Measurements from ENCODE around the gene C17orf78. TPM values are rescaled to one million over a fixed set of nuclear protein-coding genes. Genes with fewer than 3 reads are reported as not detected.
"Not testable (repeated sequence)": the region's sequence is repeated elsewhere in the genome, so short reads cannot be mapped to it uniquely, and the experiment has no call there.

The C17orf78 gene
- not detected in 2 replicates for total RNA-seq

DNA sequence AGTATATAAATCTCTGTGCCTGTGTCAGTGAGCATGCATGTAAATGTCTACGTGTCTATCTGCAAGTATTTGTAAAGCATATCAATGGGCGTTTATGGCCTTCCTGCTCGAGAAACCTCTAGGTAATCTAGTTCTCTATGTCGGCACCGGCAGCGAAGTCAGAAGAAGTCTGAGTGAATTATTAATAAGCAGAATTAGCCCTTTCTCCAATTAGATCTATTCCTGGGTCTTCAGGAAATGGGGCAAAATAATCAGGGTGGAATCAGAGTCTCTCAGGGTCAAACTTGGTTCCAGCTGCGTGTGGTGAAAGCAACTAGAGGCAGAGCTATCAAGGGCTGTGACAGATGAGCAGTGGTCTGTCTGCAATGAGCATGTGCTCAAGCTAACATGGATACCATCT lies at the start of gene C17orf78:
Gene C17orf78, plus strand, starts transcription at position 280 of the 400 bp plus-strand sequence. Its CDS starts 108 bp downstream, at position 388.
- no peak for DNase-seq

DNA sequence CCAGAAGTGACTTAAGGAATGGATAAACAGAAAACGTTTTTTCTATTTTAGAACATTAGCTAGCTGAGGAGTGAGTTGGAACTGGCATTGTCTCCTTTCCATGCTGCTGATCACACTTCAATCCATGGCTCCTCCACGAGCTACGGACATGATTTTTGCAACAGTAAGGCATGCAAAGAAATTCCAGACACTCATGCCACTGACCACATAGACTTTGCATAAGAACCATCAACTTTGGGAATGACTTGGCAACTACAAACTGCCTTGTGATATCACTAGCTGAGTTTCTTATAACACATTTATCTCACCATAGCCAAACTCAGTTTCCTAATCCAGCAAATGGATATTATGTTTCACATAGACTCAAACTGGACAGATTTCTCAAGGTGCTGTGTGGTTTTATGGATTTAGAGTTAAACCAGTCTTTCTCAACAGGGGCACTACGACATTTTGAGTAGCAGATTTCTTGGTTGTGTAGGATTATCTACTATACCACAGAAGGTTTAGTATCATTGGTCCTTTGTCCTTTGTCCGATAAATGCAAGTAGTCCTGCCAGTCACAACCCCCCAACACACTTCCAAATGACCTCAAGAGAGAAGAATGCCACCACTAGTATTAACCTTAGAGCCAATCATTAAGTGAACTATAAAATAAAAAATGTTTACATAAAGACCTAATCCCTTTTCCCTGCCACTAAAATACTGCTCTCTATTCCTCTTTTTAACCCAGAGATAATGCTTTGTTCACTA lies 48.3 kb upstream of the C17orf78 start:
- no peak for DNase-seq

DNA sequence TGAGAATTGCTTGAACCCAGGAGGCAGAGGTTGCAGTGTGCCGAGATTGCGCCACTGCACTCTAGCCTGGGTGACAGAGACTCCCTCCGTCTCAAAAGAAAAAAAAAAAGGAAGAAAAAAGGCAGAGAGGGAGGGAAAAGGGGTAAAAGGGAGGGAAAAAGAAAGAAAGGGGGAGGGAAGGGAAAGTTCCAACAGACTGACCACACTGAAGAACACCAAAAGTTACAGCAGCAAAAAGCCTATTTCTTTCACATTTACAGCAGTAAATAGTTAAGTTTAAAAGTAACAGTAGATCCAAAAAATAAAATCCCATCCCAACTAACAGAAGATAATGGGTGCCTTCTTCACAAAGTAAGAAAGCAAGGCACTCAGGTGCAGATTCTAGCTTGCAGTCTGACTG lies 36.9 kb upstream of the C17orf78 start:
- DNase-seq: no peak

DNA sequence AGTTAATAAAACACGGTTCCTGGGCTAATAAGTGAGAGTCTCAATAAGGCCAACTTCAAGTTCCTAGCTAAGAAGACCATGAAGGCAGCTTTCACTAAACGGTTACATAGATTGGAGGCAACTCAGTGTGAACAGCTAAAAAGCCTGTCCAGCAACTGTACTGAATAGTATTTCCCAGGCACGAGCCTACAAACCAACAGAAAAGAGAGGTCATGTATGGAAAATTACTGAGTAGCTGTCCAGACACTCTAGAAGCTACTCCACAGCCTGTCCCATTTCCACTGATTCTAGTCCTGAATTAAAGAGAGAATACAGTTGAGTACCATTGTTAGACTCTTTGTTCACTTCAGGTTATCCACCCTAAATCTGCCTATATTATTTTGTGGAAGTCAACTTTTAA lies 36.5 kb upstream of the C17orf78 start:
- DNase-seq: peak; percentile 9

DNA sequence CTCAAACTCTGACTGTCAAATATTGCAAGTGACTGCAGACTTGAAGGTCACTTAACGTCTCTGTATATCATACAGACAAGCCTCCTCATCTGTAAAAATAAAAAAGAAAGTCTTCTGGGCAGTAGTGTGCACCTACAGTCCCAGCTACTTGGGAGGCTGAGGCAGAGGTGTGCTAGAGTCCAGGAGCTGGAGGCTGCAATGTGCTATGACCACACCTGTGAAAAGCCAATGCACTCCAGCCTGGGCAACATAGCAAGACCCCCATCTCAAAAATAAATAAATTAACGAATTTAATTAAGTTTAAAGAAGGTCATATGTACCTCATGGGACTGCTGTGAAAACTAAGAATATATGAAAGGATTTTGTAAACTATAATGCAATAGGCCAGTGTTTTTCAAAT lies 35.0 kb upstream of the C17orf78 start:
- no peak for DNase-seq

DNA sequence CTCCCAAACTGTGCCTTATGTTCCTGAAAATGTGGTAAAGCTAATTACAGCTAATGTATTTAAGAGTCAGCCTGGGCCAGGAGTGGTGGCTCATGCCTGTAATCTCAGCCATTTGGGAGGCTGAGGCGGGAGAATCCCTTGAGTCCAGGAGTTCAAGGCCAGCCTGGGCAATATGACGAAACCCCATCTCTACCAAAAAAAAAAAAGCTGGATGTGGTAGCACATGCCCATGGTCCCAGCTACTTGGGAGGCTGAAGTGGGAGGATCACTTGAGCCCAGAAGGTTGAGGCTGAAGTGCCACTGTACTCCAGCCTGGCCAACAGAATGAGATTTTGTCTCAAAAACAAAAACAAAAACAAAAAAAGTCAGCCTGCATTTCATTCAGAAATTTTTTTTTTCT lies 33.2 kb upstream of the C17orf78 start:
- DNase-seq: no peak

DNA sequence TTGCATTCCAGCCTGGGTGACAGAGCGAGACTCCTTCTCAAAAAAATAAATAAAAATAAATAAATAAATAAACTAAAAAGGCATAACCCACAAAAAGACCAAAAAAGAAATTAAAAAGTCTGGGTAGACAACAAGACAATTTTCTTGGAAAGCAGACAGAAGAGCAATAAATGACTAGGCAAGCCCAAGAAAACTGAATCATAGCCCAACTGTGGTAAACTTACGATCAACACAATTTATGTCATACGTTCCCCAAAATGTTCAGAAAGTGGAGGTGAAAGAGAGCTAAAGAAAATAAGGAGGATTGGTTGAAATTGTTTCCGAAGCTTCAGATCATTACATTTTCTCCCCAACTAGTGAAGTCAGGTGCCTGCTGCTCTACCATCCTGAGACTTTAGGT lies 31.3 kb upstream of the C17orf78 start:
- DNase-seq: no peak

DNA sequence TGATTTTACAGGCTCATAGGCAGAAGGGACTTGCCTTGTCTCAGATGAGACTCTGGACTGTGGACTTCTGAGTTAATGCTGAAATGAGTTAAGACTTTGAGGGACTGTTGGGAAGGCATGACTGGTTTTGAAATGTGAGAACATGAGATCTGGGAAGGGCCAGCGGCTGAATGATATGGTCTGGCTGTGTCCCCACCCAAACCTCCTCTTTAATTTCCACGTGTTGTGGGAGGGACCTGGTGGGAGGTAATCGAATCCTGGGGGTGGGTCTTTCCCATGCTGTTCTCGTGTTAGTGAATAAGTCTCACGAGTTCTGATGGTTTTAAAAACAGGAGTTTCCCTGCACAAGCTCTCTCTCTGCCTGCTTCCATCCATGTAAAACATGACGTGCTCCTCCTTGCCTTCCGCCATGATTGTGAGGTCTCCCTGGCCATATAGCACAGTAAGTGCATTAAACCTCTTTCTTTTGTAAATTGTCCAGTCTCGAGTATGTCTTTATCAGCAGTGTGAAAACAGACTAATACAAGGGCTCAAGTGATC lies 28.9 kb upstream of the C17orf78 start:
- DNase-seq: not testable (repeated sequence)

DNA sequence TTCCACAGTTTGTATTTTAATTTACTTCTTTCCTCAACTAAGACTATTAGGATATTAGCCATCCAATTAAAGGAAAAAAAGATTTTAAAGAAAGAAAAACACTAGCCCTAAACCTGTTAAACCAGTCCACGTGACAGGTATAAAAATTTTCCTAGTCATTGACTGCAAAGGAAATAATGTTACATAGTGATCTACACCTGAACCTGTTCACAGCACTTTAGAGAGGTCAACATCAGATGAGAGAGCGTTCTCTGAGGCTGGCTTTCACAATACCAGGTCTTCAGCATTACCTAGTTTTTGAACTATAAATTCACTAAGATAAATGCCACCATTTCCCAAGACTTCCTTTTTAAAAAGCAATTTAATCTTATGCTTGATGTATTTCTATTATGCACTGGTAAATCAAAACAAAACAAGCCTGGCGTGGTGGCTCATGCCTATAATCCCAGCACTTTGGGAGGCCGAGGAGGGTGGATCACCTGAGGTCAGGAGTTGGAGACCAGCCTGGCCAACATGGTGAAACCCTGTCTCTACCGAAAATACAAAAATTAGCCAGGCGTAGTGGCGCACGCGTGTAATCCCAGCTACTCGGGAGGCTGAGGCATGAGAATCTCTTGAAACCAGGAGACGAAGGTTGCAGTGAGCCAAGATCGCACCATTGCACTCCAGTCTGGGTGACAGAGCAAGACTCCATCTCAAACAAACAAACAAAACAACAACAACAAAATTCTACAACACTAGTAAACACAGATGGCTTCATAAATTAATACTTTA lies 18.8 kb upstream of the C17orf78 start:
- not testable (repeated sequence) for DNase-seq

DNA sequence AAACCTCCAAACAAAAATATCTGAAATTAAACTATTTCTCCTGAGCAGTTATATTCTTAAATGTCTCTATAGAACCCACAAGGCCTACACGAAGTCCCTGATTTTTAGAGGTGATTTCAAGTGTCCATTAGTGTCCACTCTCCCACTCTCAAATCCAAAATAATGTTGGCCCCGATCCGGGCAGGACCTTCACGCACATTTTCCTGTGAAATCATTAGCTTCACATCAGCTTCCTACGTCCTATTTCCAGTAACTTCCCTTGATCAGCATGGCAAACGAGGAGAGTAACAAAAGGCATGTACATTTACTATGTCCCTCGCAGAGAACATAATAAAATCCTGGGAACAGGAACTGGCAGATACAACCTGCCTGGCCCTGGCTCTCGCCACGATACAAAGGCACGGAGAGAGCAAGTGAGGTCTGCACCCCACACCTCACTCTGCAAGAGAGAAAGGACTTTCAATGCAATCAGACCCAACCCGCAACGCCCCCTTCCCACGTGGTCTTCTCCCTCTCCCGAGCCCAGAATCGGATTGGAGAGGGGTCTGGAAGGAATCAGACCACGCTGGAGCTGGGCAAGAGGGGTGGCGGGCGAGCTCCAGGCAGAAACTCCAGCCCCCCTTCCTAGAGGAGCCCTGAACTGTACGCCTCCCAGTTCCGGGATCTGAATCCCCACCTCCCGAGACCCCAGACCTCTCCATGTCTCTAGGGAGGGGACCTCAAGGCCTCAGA lies 17.5 kb upstream of the C17orf78 start:
- peak; percentile 72 for DNase-seq

DNA sequence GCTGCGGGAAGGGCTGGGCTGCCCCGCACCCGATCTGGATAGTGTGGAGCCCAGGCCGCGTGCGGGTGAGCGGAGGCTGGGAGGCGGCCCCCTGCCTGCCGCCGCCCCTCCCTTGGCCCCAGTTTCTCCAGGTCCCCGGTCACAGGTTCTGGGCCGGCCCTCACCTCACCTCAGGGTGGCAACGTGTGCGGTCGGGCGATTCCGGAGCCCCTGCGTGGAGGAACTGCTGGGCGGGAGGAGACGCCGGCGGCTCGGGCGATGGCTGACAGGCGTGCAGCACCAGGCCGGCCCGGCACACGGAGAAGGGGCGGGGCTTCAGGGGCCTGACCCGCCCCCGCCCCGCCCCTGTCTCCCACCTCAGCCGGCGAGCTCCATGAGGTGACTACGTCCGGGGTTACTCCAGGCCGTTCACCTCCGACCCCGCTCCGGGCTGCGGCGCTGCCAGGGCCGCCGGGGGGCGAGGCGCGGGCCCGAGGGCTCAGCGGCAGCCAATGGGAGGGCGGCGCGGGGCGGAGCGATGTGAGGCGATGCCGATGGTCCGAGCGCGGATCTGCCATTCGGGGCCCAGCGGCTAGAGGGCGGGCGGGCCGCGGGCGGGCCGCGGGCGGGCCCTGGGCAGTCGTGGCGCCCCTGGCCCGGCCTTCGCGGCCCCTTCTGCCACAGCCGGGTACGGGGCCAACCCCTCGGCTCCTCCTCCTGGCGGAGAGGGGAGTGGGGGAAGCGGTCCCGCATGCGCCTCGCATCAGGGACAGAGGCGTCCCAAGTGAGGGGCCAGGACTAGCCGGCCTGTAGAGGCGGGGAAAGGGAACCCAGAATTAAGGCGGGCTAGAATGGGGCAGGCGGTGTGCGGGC lies 16.7 kb upstream of the C17orf78 start:
- DNase-seq: peak; percentile 95

DNA sequence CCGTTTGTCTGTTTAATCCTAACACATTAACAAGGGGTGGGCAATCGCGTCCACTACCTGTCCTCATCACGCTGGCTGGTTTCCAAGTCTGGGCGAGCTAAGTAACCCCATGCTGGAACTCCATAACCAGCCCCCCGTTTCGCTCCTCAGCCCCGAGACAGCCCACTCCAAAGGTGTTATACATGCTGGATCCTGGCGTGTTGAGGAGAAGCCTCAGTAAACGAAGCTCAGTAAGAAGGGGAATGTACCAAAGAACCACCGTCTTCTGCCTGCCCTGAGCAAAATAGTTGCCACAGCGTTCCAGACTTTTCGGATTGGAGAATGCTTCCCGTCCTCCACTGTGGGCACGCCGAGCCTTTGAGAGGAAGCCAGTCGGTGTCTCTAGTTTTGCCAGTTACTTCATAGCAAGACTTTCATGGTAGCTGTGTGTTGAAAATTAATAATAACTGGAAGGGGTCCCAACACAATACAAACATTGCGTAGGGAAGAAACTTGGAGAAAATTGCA lies 16.1 kb upstream of the C17orf78 start:
- DNase-seq: no peak

DNA sequence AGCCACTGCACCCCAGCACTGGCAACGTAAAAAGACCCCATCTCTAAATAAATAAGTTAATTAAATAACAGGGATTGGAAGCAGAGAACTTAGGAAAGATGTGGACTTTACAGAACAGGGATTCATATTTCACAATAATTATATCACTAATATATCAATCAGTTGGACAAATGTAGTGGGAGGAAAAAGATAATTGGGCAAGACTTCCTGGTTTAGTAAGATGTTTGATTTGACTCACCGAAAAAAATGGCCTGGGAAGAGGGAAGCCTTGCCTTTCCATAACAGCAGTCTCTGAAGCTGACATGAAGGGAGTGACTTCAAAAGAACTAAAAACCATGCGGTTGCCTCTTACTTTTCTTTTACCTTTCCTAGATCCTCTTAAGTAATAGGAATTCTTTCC lies 15.2 kb upstream of the C17orf78 start:
- DNase-seq: peak; percentile 15

DNA sequence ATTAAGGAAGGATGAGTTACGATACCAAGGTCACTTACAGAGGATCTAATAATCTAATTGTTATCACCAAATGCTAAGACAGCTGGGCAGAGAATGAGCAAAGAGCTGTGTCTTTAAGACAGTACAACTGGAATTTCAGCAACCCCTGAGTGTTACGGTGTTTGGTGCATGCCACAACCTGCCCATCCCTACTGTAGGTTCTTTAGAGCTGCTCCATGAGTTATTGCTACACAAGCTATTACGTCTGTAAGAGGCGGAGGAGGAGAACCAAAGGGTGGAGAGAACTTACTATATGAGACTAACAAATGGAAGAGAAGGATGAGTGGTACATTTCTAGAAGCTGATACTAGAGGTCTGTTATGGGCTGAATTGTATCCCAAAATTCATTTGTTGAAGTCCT lies 14.2 kb upstream of the C17orf78 start:
- DNase-seq: no peak

DNA sequence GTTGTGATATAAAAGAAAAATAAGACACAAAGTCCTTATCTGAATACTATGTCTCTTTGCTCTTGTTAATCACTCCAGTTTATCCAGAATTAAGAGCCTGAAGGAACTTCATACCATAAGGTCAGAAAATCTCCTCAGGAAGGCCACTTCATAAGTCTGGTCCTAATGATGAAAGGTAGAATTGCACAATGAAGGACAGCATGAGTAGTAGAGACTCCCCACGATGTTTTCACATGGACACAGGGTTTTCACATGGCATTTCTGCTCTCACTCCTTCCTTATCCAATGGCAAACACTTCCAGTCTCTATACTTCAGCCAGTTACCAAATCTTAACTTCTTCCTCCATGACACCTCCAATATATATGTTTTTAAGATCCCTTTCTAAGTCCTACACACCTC lies 10.2 kb upstream of the C17orf78 start:
- DNase-seq: no peak

DNA sequence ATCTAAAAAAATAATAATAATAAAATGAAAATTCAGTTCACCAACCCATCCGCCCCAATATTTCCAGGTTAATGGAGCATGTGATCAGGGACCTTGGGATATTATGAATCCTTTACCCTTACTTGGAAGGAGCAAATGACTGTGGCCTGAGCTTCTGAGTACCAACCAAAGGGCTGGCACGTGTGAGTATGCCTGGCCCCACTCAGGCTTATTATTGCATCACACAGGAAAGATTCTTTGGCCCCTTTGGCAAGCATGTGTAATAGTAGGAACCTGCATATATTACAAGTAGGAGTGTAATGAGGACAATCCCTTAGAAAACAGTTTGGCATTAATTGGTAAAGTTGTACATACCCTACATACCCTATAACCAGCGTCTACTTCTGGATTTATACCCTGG lies 7.2 kb upstream of the C17orf78 start:
- DNase-seq: no peak

DNA sequence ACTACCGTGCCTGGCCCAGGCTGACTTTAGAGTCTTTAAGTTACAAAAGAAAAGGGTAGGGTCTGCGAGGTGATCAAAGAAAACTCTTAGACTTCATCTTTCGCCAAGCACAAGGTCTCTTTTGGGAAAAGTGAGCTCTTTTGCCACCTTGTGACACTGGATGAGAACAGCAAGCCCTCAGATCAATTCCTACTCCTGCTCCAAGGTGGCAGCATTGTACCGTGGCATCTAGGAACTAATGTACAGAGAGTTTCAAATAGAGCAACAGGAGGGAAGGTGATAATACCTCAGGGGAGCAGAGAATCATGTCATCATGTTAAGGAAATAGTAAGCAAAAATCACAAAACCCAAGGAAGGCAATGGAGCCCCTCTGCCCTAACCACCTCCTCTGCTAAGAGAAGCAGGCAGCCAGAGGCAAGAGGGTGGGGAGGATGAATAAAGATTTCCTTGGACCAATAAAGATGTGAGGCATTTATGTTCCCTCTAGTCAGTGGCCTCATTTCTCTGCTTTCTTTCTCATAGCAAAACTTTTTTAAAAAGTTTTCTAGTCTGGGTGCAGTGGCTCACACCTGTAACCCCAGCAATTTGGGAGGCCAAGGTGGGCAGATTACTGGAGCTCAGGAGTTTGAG lies 2.1 kb upstream of the C17orf78 start:
- peak; percentile 93 for DNase-seq

DNA sequence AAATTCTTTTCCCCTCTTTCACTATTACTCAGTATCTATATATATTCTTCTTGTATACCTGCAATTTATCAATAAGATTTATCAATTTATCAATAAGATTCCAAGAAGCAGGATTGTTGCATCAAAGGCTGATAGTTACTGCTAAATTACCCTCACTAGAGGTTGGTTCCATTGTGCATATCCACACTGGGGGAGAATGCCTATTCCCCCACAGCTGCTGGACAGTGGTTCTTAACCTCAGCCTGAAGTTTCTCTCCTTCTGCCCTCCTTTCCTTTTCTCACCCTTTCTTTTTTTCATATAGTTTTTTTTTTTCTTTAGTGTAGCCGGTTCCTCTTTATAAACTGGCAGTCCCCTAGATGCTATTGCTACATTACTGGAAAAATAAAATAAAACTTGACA lies 6.3 kb downstream of the C17orf78 start:
- no peak for DNase-seq

DNA sequence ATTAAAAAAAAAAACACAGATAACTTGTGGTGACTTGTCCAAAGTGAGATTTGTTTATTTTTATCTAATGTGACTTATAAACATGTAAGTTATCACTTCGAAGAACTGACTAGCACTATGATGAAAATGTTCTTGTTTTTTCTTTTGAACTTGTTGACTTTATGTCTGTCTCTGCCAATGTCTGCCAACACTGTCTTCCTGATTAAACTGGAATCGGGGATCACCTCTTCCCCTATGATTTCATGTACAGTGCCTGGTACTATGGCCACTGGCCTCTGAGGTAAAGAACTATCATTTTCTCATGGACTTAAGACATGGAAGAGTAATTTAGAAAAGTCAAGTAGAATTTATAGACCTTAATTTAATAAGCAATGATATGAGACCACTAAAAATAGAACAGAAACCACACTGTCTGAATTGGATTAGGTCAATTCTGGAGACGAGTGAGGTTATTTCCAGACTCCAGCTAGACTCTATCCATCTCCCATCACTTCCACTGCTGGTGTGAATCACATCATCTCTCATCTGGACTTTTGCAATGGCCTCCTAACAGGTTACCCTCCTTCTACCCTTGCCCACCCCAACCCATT lies 8.9 kb downstream of the C17orf78 start:
- no peak for DNase-seq

DNA sequence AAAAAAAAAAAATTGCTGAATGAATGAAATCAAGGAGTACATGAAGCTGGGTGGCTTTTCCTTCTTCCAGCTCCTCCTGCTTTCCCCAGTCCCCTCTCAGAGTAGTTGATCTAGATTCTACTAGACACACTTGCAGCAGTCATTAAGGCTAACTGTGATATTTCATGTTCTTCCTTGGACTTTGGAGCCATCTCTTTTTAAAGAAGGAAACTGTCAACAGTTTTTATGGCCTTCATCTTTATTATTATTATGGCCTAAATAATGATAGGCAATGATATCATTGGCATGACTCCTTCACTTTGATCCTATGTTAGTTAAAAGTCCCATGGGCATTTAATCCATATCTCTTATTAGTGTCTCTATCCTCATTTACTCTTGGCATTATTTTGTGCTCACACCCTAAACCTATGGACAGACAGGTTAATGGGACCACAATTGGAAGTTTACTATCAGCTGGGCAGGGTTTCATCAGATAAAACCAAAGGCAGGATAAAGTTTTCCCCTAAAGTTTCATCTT lies 9.7 kb downstream of the C17orf78 start:
- no peak for DNase-seq

DNA sequence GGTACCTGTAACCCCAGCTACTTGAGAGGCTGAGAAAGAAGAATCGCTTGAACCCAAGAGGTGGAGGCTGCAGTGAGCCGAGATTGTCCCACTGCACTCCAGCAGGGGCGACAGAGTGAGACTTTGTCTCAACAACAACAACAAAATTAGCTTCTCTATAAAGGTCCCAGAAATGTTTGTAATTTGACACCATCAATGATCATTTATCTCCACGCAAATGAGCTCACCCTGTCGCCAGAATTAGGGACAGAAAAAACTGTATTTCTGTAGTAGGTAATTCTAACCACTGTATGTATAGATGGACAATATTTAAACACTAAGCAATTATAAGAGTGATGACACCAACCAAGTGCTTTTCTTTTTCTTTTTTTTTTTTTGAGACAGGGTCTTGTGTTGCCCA lies 10.7 kb downstream of the C17orf78 start:
- DNase-seq: no peak

Data from dermis blood vessel endothelial cell (primary cell).